ENCODE data around the gene CSNK1D. TPM values are rescaled to one million over a fixed set of nuclear protein-coding genes. Genes with fewer than 3 reads are reported as not detected.

Gene CSNK1D
- total RNA-seq, 1 experiment from 2014 or later, result 137 TPM

DNA sequence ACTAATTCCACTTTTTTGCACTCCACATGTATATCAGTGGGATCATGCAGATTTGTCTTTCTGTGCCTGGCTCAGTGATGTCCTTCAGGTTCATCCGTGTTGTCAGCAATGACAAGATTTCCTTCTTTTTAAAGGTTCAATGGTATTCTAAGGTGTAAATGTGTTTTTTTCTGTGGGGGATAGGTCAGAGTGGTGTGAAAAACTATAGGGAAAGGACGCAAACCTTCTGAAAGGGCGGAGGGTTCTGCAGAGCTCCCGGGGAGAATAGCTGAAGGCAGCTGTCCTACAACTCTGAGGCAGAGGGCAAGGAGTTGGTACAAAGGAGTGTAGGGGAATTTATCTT is 21.9 kb upstream of the CSNK1D start:
- Histone ChIP-seq H3K56ac (ENCODE audit: insufficient read length, low read depth, low read length) (no peak overlapping the region), H2AFZ (ENCODE audit: low read length) (no peak overlapping the region), H3K27me3 (ENCODE audit: insufficient read depth, low read length) (no peaks in the 10 kb centered on the region), H3K27ac (ENCODE audit: insufficient read length, low read depth, low read length) (no peak overlapping the region), H3K79me1 (ENCODE audit: insufficient read depth, low read depth, low read length, poor library complexity, severe bottlenecking) (no peaks in the 10 kb centered on the region), H4K8ac (replicated peaks; ENCODE audit: insufficient read length, low read depth, low read length) (no peak overlapping the region), H3K18ac (ENCODE audit: insufficient read length, low read depth, low read length) (no peak overlapping the region), H3T11ph (ENCODE audit: low read length) (no peak overlapping the region), H2BK12ac (ENCODE audit: insufficient read length, low read depth, low read length) (no peak overlapping the region), H3K4me1 (ENCODE audit: insufficient read depth, low read length) (no peaks in the 10 kb centered on the region; the same call in 1 of the 2 replicates), H4K5ac (ENCODE audit: insufficient read length, low read depth, low read length) (no peak overlapping the region), H3K9me3 (ENCODE audit: control insufficient read depth, low read depth, low read length) (no peaks in the 10 kb centered on the region), H3K23me2 (ENCODE audit: insufficient read length, low read depth, low read length, poor library complexity, severe bottlenecking) (peaks cover 6% of the 10 kb centered on the region), H3K4ac (ENCODE audit: low read depth, low read length) (no peak overlapping the region), H4K91ac (ENCODE audit: insufficient read length, low read depth, low read length) (no peak overlapping the region), H2BK20ac (ENCODE audit: low read depth, low read length, poor library complexity, severe bottlenecking) (no peak overlapping the region), H2BK15ac (ENCODE audit: low read depth, low read length) (no peak overlapping the region), H3K23ac (ENCODE audit: insufficient read length, low read depth, low read length) (no peak overlapping the region), H3K4me2 (ENCODE audit: insufficient read depth, insufficient read length, low read length) (no peak overlapping the region), H2AK5ac (ENCODE audit: insufficient read length, low read length) (no peak overlapping the region), H3K14ac (ENCODE audit: insufficient read depth, low read length) (no peak overlapping the region), H2BK120ac (ENCODE audit: low read depth, low read length, poor library complexity, severe bottlenecking) (no peak overlapping the region), H2BK5ac (ENCODE audit: insufficient read length, low read length) (no peak overlapping the region), H3K9ac (ENCODE audit: extremely low read depth, insufficient read length, low read length) (no peak overlapping the region), H3K79me2 (ENCODE audit: insufficient read depth, low read length) (no peaks in the 10 kb centered on the region), H4K20me1 (ENCODE audit: control insufficient read depth, insufficient read depth, insufficient read length) (no peaks in the 10 kb centered on the region)
- WGBS (ENCODE audit: extremely low coverage, insufficient read length, low lambda C conversion rate), result no CpG with 5 or more reads among the region's 4 CpGs
- DNase-seq, result no peak
- H3K4me1 Mint-ChIP-seq, result peaks cover 15 to 40% of the 10 kb centered on the region in 2 experiments
- TF ChIP-seq, protein P1, sequence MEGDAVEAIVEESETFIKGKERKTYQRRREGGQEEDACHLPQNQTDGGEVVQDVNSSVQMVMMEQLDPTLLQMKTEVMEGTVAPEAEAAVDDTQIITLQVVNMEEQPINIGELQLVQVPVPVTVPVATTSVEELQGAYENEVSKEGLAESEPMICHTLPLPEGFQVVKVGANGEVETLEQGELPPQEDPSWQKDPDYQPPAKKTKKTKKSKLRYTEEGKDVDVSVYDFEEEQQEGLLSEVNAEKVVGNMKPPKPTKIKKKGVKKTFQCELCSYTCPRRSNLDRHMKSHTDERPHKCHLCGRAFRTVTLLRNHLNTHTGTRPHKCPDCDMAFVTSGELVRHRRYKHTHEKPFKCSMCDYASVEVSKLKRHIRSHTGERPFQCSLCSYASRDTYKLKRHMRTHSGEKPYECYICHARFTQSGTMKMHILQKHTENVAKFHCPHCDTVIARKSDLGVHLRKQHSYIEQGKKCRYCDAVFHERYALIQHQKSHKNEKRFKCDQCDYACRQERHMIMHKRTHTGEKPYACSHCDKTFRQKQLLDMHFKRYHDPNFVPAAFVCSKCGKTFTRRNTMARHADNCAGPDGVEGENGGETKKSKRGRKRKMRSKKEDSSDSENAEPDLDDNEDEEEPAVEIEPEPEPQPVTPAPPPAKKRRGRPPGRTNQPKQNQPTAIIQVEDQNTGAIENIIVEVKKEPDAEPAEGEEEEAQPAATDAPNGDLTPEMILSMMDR (conservative IDR thresholded peaks at IDR 0.05), result no peak
- H3K27ac Mint-ChIP-seq, result no peak overlapping the region
- H3K27me3 Mint-ChIP-seq (ENCODE audit: low read depth), result peaks cover 45% of the 10 kb centered on the region
- H3K4me3 Mint-ChIP-seq, result no peak overlapping the region
- H3K9me3 Mint-ChIP-seq, result no peaks in the 10 kb centered on the region
- no peaks in the 10 kb centered on the region for H3K36me3 Mint-ChIP-seq (ENCODE audit: insufficient read depth in 1 of 3, low read depth in 3 of 3)

Data from H9 (cell line).